Common myeloid progenitor, CD34-positive (primary cell): ENCODE data around the gene INPP5D.

ENCODE experiments used
- CTCF ChIA-PET: fragments of 350-600 bp; sonication (Branson Sonifier 250); formaldehyde crosslinking; loops from one replicate; lab custom pipeline; 2021; ENCODE audit warnings: antibody characterized with exemption; lab: Charles Lee
- POLR2A ChIA-PET: fragments of 350-600 bp; sonication (Branson Sonifier 250); formaldehyde crosslinking; loops from one replicate; lab custom pipeline; 2021; ENCODE audit warnings: antibody characterized with exemption; lab: Charles Lee
- DNase-seq, 3 donors: peaks; one replicate each; pipeline versions ENCODE4 v3.0.0 to v3.0.0-alpha.2; 2013
- H3K27ac ChIP-seq, 2 experiments: 1 replicate in 1 of 2; 2 replicates in 1 of 2; pipeline ENCODE4 v1.7.0; 2013; ENCODE audit warnings: inconsistent platforms in 2 of 2, low read length in 2 of 2, mild to moderate bottlenecking in 2 of 2, low read depth in 1 of 2, moderate library complexity in 1 of 2; ENCODE audit not compliant: severe bottlenecking in 2 of 2, insufficient read depth in 1 of 2, poor library complexity in 1 of 2
- H3K27me3 ChIP-seq, 5 experiments: replicated peaks in 2 of 5; 1 replicate in 3 of 5; 2 replicates in 2 of 5; pipeline versions ENCODE4 v1.6.1 to v1.7.0; 2013; ENCODE audit warnings: low read length in 4 of 5, mild to moderate bottlenecking in 2 of 5, moderate library complexity in 2 of 5, inconsistent platforms in 1 of 5; ENCODE audit not compliant: insufficient read depth in 5 of 5, control insufficient read depth in 4 of 5
- H3K36me3 ChIP-seq, 4 experiments: 1 replicate in 2 of 4; 2 replicates in 2 of 4; pipeline versions ENCODE4 v1.6.1 to v1.7.0; 2013; ENCODE audit warnings: low read length in 3 of 4, control low read depth in 1 of 4, mild to moderate bottlenecking in 1 of 4; ENCODE audit not compliant: control insufficient read depth in 4 of 4, insufficient read depth in 4 of 4
- H3K4me1 ChIP-seq, 4 experiments: 1 replicate in 3 of 4; 2 replicates in 1 of 4; pipeline versions ENCODE4 v1.6.1 to v1.7.1; 2013; ENCODE audit warnings: low read length in 3 of 4, mild to moderate bottlenecking in 3 of 4, control low read depth in 1 of 4, inconsistent platforms in 1 of 4, moderate library complexity in 1 of 4; ENCODE audit not compliant: control insufficient read depth in 4 of 4, insufficient read depth in 4 of 4; ENCODE audit errors: control extremely low read depth in 1 of 4
- H3K4me3 ChIP-seq, 7 experiments: 1 replicate in 4 of 7; 2 replicates in 3 of 7; pipeline versions ENCODE4 v1.5.1 to v1.7.0; 2013; ENCODE audit warnings: mild to moderate bottlenecking in 7 of 7, low read length in 6 of 7, moderate library complexity in 6 of 7, inconsistent platforms in 2 of 7, low read depth in 2 of 7, control low read depth in 1 of 7; ENCODE audit not compliant: insufficient read depth in 4 of 7, control insufficient read depth in 1 of 7; ENCODE audit errors: extremely low read depth in 1 of 7
- H3K9me3 ChIP-seq, 5 experiments: 1 replicate in 4 of 5; 2 replicates in 1 of 5; pipeline versions ENCODE4 v1.6.1 to v1.7.1; 2013; ENCODE audit warnings: low read length in 4 of 5, mild to moderate bottlenecking in 2 of 5, inconsistent platforms in 1 of 5, low read depth in 1 of 5, moderate library complexity in 1 of 5; ENCODE audit not compliant: control insufficient read depth in 4 of 5, insufficient read depth in 2 of 5; ENCODE audit errors: control extremely low read depth in 1 of 5
- WGBS: methylation state at CpG from one replicate; pipeline ENCODE4 v1.1.5; 2013; ENCODE audit not compliant: insufficient coverage; 5-methylcytosine and 5-hydroxymethylcytosine counted together

Gene INPP5D

DNA sequence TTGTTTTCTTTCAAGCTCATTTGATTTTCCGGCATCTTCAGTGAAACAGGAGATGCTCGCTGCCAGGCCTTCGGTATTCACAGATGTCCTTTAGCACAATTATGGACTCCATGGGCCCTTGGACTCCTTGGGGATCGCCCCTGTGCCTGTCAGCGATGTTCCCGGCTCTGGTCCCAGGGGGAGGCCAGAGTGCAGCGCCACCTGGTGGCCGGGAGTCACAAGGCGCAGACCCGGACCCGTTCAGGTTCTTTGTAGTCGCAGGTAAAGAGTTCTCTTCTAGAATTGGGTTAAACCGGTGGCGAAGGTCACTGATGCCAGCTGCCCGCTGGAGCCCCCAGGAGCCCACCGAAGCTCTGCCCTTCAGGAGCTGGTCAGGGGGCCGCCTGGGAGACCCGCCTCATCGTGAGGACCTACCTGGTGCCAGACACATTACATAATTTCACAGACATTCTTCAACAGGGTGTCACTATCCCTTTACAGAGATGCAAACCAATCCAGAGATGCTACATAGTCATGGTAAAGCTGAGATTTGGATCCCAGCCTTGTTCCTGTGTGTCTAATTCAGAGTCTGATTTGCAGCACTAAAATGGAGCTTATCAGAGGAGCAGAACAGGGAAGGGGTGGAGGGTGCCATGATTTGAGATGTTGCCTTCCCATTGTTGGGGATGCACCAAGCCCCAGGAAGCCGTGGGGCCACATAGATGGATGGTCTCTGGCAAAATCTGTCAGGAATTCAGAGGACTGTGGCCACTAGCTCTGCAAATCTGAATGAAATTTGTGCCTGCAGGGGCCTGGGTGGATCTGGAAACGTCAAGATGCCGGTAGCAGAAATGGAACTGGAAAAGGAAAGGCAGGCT lies 6.0 kb upstream of the INPP5D start:
- WGBS: 47% methylated on average over 11 of the region's 22 CpGs
- peak; percentile 47 to 60 (median 57) for DNase-seq
- no peaks in the 10 kb centered on the region for H3K36me3 ChIP-seq
- POLR2A ChIA-PET: no interaction called here
- CTCF ChIA-PET: interaction anchor here (0.7 to 2.9 kb wide), 35 partner anchors 7 to 204 kb away, joined by 3 to 13 read pairs (median 4); partner anchors contain the start of gene NGEF
- peaks cover 0 to 28% (median 11%) of the 10 kb centered on the region in 4 experiments for H3K4me1 ChIP-seq
- H3K27me3 ChIP-seq: no peaks in the 10 kb centered on the region
- no peak overlapping the region for H3K27ac ChIP-seq
- H3K4me3 ChIP-seq: peak overlapping the region in 2 of 7 experiments; percentile 14 to 26
- no peaks in the 10 kb centered on the region for H3K9me3 ChIP-seq

DNA sequence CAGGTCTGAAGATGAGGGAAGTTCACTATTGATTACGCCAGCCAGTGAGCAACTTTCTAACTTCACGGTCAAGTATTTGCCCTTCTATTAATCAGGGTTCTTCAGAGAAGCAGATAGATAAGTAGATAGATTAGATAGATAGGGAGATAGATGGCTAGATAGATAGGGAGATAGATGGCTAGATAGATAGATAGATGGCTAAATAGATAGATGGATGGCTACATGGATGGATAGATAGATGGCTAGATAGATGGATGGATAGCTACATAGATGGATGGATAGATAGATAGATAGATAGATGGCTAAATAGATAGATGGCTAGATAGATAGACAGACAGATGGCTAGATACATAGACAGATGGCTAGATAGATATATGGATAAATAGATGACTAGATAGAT lies 4.8 kb upstream of the INPP5D start:
- no peaks in the 10 kb centered on the region for H3K36me3 ChIP-seq
- DNase-seq: no peak
- H3K4me1 ChIP-seq: peaks cover 0 to 37% (median 21%) of the 10 kb centered on the region in 4 experiments
- WGBS: 100% methylated on average over 2 of the region's 2 CpGs
- H3K9me3 ChIP-seq: no peaks in the 10 kb centered on the region
- no peaks in the 10 kb centered on the region for H3K27me3 ChIP-seq
- no peak overlapping the region for H3K27ac ChIP-seq
- ChIA-PET POLR2A (no interaction called here), CTCF (interaction anchor here (0.8 to 2.2 kb wide), 5 partner anchors 9 to 201 kb away, joined by 3 to 13 read pairs (median 5); no protein-coding TSS in a partner anchor)
- no peak overlapping the region for H3K4me3 ChIP-seq

DNA sequence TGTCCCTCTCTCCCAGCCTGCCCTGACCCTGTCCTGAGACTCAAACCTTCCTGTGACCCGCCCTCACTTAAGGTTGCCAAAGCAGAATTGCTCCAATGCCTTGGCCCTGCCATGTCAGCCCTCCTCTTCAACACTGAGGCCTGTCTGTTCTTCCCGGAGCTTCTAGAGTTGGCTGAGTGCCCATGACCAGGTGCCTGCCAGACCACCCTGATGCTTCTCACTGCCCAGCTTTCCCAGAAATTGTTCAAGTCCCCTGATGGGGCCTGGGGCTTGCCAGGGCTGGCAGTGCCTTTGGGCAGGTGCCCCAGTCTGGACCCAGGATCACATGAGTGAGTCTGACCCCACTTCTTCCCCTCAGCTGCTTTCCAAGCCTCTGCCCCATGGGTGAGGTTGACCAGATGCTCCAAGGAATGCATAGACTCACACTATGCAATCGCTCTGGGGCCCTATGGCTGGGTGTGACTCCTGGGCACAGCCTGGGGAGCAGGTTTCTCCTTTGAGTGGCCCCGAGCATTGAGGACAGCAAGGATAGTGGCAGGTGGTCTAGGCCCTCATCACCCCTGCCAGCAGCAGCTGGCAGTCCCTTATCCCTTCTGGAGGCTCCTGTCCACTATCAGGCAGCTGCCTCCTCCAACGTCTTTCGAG lies 3.1 kb upstream of the INPP5D start:
- ChIA-PET POLR2A (no interaction called here), CTCF (interaction anchor here (0.6 to 4.5 kb wide), 5 partner anchors 14 to 204 kb away, joined by 3 to 42 read pairs (median 4); no protein-coding TSS in a partner anchor)
- WGBS: 96% methylated on average over 6 of the region's 6 CpGs
- H3K27me3 ChIP-seq: no peaks in the 10 kb centered on the region
- no peaks in the 10 kb centered on the region for H3K9me3 ChIP-seq
- no peak overlapping the region for H3K4me3 ChIP-seq
- no peak overlapping the region for H3K27ac ChIP-seq
- no peak for DNase-seq
- peaks cover 0 to 4% (median 2%) of the 10 kb centered on the region in 4 experiments for H3K36me3 ChIP-seq
- H3K4me1 ChIP-seq: peaks cover 0 to 43% (median 25%) of the 10 kb centered on the region in 4 experiments

DNA sequence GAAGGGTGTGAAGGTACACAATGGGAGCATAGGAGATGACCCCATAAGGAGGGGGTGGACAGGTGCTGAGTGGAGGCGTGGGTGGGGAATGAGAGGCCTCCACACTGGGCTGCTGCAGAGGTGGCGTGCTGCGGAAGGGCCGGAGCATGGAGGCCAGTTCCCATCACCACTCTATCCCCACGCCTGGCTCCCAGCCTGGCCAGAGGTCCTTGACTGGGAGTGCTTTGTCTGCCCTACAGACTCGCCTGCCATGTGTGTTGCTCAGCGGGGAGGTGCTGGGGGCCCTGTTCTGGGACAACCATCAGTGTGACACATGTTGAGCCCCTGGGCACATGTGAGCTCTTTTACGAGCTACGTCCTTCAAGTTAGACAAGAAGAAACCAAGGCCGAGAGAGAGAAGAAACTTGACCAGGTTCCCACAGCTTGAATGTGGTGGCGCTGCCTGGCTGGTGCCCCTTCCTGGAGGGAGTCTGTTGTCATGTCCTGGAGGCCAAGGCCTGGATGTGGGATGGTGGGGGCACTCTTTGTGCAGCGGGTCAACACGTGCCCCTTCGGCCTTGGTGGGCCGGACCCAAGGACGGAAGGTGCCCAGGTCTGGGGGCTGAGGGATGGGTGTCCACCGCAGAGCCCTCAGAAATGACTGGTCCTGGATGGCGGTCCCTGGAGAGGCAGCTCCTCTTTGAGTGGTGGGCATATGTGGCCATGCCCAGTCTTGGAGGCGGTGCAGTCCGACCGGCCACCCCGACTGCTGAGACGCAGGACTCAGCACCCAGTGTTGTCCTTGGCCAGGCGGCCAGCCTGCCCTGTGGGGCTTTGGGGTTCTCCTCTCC lies 1.2 kb upstream of the INPP5D start:
- H3K4me3 ChIP-seq: peak overlapping the region in 3 of 7 experiments; percentile 84 to 95 (median 93)
- H3K27ac ChIP-seq: peak overlapping the region in 1 of 2 experiments; percentile 90
- no peak for DNase-seq
- H3K9me3 ChIP-seq: no peaks in the 10 kb centered on the region
- peaks cover 11 to 58% (median 41%) of the 10 kb centered on the region in 4 experiments for H3K4me1 ChIP-seq
- ChIA-PET POLR2A (interaction anchor here (1.2 to 1.5 kb wide), 2 partner anchors 26 to 174 kb away, joined by 3 to 4 read pairs; no protein-coding TSS in a partner anchor), CTCF (interaction anchor here (0.8 to 4.5 kb wide), 9 partner anchors 12 to 206 kb away, joined by 3 to 42 read pairs (median 5); no protein-coding TSS in a partner anchor)
- WGBS: 93% methylated on average over 22 of the region's 24 CpGs
- peaks cover 0 to 17% (median 7%) of the 10 kb centered on the region in 4 experiments for H3K36me3 ChIP-seq
- no peaks in the 10 kb centered on the region for H3K27me3 ChIP-seq

DNA sequence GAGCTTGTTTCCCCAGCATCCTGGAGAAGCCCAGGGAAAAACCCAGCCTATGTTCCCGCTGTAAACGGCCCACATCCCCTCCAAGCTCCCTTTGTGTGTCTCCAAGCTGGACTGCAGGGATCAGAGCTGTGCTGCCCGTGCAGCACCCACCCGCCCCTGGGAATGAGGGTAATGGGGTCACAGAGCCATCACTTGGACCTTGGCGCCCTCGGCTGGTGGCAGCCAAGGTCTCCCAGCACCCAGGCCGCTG lies 670 bp upstream of the INPP5D start:
- Histone ChIP-seq H3K4me3 (peak overlapping the region in 5 of 7 experiments; percentile 84 to 99 (median 95)), H3K4me1 (peaks cover 15 to 60% (median 45%) of the 10 kb centered on the region in 4 experiments), H3K27me3 (no peaks in the 10 kb centered on the region), H3K27ac (peak overlapping the region; percentile 80 to 90), H3K36me3 (peaks cover 0 to 19% (median 9%) of the 10 kb centered on the region in 4 experiments), H3K9me3 (no peaks in the 10 kb centered on the region)
- 38% methylated on average over 3 of the region's 7 CpGs for WGBS
- CTCF ChIA-PET: interaction anchor here (0.8 to 4.5 kb wide), 13 partner anchors 12 to 206 kb away, joined by 3 to 42 read pairs (median 5); no protein-coding TSS in a partner anchor
- DNase-seq: no peak
- POLR2A ChIA-PET: interaction anchor here (1.2 to 2.4 kb wide), 3 partner anchors 25 to 175 kb away, joined by 3 to 9 read pairs (median 4); no protein-coding TSS in a partner anchor

DNA sequence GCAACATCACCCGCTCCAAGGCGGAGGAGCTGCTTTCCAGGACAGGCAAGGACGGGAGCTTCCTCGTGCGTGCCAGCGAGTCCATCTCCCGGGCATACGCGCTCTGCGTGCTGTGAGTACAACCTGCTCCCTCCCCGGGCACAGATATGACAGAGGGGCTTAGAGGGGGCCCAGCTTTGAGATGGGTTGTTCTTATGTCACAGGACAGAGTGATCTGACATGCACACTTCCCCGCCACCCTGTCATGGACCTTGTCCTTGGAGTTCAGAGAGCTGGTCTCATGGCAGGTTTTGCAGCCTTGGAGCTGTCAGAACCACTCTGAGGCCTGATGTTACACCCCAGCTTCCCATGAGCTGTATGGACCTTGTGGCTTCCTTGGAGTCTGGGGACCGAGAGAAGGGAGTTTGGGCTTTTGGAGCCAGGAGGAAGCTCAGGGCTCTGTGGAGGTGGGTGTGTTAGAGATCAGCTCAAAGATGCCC lies 398 bp downstream of the INPP5D start:
- CTCF ChIA-PET: interaction anchor here (0.5 to 4.5 kb wide), 21 partner anchors 8 to 283 kb away, joined by 3 to 42 read pairs (median 5); no protein-coding TSS in a partner anchor
- DNase-seq: no peak
- POLR2A ChIA-PET: interaction anchor here (0.8 to 2.4 kb wide), 9 partner anchors 8 to 176 kb away, joined by 3 to 10 read pairs (median 5); no protein-coding TSS in a partner anchor
- Histone ChIP-seq H3K36me3 (peaks cover 0 to 26% (median 12%) of the 10 kb centered on the region in 4 experiments), H3K27ac (peak overlapping the region; percentile 80 to 90), H3K9me3 (no peaks in the 10 kb centered on the region), H3K27me3 (no peaks in the 10 kb centered on the region), H3K4me3 (peak overlapping the region; percentile 65 to 99 (median 95)), H3K4me1 (peaks cover 16 to 68% (median 52%) of the 10 kb centered on the region in 4 experiments)
- 0% methylated on average over 13 of the region's 13 CpGs for WGBS
